Measurements from ENCODE around the gene PSMB7. TPM values are rescaled to one million over a fixed set of nuclear protein-coding genes. Genes with fewer than 3 reads are reported as not detected.

PSMB7 gene
- total and polyA plus RNA-seq, 12 donors = 148 to 308 (median 163) TPM

- intact Hi-C loops (cut with DNase I) = no loop called here
- H3K27ac ChIP-seq = no peak overlapping the region
These were observed 58.4 kb downstream of the PSMB7 start for GRCh38 chr9:124356745-124357390.

GRCh38 chr9:124355941-124356744, 59.1 kb downstream of the PSMB7 start:
- no peak overlapping the region for H3K4me3 ChIP-seq
- 84 to 88% methylated on average over 15 of the region's 15 CpGs for WGBS, 2 donors
- no peak for DNase-seq
- no peaks in the 10 kb centered on the region for H3K27me3 ChIP-seq
- no peak overlapping the region for H3K27ac ChIP-seq
- intact Hi-C loops (cut with DNase I) = no loop called here
- TF ChIP-seq CTCF (IDR thresholded peaks at IDR 0.05) = no peak
- ATAC-seq = no peak
- peaks cover 0 to 36% (median 16%) of the 10 kb centered on the region in 9 donors for H3K4me1 ChIP-seq
- peaks cover 0 to 69% (median 25%) of the 10 kb centered on the region in 9 donors for H3K36me3 ChIP-seq
- no peaks in the 10 kb centered on the region for H3K9me3 ChIP-seq

More at GRCh38 chr9:124356745-124357390, 58.4 kb downstream of the PSMB7 start:
- no peak for ATAC-seq
- Histone ChIP-seq H3K36me3 (peaks cover 0 to 65% (median 25%) of the 10 kb centered on the region in 9 donors), H3K4me1 (peaks cover 0 to 43% (median 16%) of the 10 kb centered on the region in 9 donors), H3K27me3 (no peaks in the 10 kb centered on the region), H3K4me3 (no peak overlapping the region), H3K9me3 (no peaks in the 10 kb centered on the region)
- 95 to 96% methylated on average over 19 of the region's 19 CpGs for WGBS, 2 donors
- DNase-seq = no peak
- no peak for TF ChIP-seq CTCF (IDR thresholded peaks at IDR 0.05)

GRCh38 chr9:124355039-124355940, 60.0 kb downstream of the PSMB7 start:
- H3K9me3 ChIP-seq = no peaks in the 10 kb centered on the region
- DNase-seq = no peak
- H3K4me1 ChIP-seq = peaks cover 0 to 28% (median 16%) of the 10 kb centered on the region in 9 donors
- ATAC-seq = no peak
- peaks cover 0 to 77% (median 32%) of the 10 kb centered on the region in 9 donors for H3K36me3 ChIP-seq
- H3K27me3 ChIP-seq = no peaks in the 10 kb centered on the region
- intact Hi-C loops (cut with DNase I) = no loop called here
- 95% methylated on average over 21 of the region's 21 CpGs for WGBS, 2 donors
- H3K27ac ChIP-seq = no peak overlapping the region
- H3K4me3 ChIP-seq = no peak overlapping the region
- no peak for TF ChIP-seq CTCF (IDR thresholded peaks at IDR 0.05)
